NK-92 (cell line): Measurements from ENCODE around the gene KIF26B.
"Not testable (repeated sequence)": the region's sequence is repeated elsewhere in the genome, so short reads cannot be mapped to it uniquely, and the experiment has no call there.

ENCODE experiments used
- DNase-seq: peaks from one replicate; lab custom pipeline; 2025; ENCODE audit not compliant: unreplicated experiment; lab: John Stamatoyannopoulos, UW

Gene KIF26B

DNA sequence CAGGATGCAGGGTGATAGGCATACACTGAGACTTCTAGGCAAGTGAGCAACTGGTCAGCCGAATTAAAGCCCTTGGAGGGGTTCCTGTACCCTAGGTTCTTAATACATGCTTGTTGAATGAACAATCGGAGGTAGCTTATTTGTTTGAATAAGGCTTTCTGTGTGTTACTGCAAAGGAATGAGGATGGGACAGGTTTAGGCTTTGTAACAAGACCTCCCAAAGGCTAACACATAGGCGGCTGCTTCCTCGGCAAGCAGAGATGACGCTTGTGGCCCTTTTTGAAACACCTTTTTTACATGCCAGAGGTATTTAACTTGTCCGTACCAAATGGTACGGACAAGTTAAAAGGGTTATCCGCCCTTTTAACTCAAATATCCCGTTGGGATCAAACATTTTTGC is 511.6 kb downstream of the KIF26B start:
- DNase-seq = no peak

DNA sequence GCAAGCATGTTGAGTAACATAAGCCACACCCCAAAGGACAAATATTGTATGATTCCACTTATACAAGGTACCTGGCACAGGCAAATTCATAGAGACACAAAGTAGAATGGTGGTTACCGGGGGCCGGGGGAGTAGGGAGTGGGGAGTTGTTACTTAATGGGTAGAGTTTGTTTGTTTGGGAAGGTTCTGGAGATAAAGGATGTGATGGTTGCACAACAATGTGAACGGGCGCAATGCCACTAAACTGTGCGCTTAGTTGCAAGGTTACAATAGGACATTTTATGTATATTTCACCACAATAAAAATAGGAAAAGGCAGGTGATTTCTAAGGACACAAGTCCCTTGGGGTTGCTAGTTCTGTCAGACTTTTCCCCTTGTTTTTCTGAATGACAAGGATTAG is 516.6 kb downstream of the KIF26B start:
- DNase-seq = no peak

DNA sequence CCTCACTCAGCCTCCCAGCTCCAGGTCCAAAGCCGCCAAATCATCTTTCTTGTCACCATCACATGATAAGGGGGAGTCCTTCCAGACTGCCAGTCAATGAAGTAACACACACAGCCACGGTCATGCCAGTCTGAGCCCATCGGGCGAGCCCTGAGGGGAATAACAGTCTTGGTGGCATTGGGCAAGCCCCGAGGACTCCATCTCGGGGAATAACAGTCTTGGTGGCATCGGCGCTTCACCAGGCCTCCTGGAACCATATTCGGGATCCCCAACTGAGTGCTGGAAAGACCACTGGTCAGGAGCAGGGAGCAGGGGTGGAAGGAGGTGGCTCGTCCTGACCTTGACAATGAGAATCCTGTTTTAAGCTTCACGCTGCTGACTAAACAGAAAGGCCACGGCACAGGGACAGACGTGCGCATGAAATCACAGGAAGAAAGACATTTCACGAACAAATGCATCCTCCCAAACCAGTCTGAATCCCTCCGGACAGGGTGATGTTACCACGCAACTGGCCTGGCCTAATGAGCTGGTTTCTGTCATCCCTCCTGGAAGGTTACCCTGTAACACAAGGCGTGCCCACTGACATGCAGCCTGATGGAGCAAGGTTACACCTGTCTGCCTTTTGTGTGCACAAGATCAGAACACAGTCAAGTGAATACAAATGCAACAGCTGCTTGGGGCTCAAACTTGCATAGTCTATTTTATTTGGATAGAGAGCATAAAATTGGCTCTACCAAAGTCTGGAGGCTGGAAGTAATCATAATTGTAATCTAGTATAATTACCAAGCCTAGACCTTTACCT is 517.4 kb downstream of the KIF26B start:
- DNase-seq = no peak

DNA sequence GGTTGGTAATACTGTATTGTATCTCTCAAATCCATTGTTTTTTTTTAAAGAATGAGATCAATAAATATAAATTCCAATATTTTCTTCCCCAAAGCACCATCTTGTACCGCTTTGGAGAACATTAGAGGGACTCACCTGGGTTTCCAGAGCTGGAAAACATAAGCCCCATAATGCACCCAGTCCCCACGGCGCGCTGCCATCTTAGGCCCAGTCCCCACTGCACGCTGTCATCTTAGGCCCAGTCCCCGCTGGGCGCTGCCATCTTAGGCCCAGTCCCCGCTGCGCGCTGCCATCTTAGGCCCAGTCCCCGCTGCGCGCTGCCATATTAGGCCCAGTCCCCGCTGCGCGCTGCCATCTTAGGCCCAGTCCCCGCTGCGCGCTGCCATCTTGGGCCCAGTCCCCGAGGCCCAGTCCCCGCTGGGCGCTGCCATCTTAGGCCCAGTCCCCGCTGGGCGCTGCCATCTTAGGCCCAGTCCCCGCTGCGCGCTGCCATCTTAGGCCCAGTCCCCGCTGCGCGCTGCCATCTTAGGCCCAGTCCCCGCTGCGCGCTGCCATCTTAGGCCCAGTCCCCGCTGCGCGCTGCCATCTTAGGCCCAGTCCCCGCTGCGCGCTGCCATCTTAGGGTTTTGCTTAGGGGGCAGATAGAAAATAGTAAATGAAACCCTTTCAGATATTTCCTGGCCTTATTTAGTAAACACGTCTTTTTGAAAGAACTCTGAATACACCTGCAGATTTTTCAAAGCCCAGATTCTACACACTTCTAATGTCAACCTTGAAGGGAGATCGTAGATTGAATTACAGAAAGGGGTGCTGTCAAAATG is 518.3 kb downstream of the KIF26B start:
- not testable (repeated sequence) for DNase-seq

DNA sequence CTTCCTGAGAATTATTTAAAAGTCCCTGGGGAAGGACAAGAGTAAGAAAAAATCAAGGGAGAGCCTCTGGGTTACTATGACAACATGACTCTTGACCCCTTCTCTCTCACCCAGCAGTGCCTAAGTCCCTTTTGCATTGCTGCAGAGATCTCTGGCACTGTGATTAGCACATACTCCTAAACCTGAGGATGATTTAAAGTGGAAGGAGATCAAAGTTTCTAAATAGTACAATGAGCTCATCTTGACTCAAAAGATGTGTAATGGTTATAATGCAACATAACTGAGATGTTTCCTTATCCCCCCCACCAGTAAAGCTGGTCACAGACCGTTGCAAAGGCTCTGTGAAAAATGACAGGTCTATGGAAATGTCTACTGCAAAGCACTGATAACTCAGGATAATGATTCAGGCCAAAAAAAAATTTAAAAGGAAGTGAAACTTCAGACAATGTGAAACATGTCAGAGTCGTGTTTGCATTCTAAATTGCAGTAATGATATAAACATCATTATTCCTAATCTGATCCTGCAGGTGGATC is 519.2 kb downstream of the KIF26B start:
- DNase-seq = no peak

DNA sequence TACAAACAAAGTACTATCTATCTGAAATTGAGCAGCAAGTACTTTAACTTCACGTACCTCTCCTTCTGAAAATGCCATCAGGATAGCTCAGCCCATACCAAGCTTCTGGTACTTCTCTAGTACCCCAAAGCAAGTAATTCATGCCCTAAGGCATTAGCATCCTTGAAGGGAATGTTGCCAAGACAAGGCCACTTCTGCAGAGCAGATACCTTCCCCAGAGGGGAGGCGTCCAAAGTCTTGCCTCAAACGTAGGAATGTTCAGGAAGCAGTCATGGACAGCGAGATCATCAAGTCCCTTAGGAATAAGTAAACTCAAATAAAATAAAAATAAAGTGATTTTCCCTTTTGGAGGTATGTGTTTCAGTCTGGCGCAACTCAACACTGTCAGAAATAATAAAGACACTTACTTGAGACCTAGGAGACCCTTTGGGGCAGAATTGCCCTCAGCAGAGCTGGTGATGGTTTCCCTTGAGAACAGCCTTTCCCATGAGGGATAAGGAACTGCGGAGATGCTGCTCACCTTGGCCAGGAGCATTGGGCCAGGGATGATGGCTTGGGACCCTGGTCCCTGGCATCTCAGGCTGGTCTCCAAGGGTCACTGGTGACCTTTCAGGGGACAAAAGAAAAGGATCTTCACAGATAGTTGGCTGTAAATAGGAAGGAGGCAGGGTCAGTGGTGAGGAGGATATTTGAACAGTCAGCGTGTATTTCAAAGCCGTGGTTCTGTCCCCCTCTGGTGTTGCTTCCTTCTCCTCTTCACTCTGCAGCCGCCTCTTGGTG is 522.9 kb downstream of the KIF26B start:
- DNase-seq = no peak

DNA sequence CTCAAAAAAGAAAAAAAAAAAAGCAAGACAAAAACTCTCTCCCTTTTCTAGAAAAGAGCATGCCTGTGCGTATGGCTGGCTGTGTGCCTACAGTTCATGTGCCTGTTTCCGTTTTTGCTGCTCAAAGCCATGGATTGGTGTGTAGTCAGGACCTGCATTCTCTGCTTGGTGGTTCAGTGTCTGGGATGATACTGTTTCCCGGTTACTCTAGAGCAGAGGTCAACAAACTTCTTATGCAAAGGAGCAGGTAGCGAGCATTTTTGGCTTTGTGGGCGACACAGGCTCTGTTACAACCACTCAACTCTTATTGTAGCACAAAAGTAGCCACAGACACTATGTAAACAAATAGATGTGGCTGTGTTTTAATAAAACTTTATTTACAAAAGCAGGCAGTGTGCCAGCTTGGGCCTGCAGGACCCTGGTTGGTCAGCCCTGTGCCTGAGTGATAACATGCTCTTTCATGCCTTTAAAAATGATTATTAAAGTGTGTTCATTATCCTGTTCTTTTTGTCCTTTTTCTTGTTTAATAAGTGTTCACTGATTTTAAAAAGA is 524.2 kb downstream of the KIF26B start:
- DNase-seq = no peak

DNA sequence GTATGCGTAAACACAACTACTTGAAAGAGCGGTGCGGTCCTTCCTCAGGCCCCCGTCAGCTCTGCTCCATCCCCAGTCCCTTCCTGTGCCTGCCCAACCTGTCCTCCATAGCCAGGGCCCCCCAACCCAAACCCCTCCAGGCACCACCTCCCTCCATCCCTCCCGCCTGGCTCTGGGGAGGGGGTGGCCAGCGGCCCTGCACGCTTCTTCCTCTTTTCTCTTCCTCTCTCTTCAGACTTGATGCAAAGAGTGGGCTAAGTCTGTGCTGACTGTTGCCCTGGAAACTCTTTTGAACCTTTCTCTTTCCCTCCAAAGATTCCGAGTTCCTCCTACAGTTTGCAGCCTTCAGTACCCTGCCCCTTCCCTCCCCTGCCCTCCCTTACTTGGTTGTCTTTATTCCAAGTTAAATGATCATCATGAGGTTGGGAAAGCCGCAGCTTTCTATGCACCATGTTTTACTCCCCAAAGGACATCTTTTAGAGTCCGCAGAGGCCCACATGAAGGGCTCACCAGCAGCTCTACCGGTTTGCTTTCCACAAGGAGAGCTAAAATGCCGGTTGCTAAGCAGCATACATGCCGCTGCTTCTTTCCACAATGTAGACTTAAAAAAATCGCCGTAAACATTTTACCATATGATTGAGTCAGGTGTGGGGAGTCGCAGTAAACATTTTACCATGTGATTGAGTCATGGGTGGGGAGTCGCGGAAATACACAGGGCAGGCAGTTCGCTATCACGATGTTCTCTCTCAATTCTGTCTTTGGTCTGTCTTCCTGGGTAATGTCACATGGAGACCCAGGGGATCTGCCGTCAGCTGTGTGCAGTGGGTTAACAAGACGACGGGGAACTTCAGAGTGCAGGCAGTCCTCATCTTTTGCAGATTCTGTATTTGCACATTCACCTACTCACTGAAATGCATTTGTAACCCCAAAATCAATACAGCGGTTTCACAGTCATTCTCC is 525.3 kb downstream of the KIF26B start:
- DNase-seq = no peak

DNA sequence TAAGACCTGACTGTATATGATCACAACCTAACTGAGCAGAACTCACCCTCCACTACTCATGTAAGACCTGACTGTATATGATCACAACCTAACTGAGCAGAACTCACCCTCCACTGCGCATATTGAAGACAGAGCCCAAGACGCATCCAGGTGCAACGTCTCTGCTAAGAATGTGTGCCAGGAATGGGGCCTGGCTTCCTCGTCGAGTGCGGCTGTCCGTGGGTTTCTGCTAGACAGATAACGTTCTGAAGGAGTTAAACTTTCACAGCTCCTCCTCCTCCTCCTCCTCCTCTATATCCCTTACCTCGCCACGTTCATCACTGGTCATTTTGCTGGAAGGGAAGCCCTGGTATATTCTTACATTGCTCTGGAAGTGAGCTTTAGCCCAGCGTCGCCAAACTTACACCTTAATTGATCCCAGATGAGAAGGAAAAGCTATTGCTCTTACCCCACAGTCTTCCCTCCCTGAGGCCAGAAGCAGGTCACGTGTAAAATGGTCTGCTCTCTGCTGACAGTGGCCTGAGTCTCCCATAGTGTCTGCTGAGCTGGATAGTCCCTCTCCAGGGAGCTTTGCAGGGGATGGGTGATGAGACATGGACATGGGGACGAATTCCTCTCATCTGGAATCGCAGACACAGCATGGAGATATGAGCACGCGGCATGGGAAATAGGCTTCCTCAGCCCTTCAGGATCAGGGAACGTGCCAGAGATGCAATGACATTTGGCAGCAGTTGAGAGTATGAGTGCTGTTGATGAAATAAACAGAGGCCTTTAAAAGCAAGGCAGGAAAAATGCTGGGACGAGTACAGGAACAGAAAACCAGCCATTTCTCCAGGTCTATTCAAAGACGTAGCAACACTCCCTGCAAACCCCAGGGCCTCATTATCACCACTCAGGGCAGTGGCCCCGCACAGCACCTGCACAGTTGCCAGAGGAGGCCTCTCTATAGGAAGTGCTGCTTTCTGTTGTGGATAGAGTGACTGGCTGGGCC is 528.1 kb downstream of the KIF26B start:
- no peak for DNase-seq

DNA sequence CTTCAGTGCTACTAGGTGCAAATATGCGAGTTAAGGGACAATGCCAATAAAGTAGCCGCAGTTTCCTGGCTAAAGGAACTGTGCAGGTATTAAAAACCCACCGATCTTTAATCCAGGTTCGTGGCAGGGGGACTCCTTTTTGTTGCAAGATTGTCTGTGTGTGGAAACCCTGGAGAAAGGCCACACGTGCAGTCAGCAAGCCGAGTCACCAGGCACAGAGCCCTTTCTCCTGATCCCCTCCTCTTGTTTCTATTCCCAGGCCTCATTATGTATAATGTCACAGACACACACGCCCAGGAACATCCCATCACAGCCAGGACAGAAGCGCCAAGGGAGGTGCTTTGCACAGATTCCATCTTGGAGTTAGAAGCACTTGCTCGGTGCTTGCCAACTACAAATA is 528.9 kb downstream of the KIF26B start:
- no peak for DNase-seq

DNA sequence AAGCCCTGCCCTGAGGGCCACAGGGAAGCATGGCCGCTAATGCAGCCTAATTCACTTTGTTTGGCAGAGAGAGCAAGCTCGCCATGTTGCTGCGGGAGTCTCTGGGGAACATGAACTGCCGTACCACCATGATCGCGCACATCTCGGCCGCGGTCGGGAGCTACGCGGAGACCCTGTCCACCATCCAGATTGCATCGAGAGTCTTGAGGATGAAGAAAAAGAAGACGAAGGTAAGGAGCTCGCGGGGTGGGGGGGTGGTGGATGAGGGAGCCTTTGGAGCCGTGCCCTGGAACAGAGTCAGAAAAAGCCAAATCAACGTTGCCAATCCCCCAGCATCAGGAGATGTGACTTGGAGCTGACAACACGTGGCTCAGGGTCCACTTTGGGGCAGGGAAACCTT is 529.4 kb downstream of the KIF26B start:
- no peak for DNase-seq

DNA sequence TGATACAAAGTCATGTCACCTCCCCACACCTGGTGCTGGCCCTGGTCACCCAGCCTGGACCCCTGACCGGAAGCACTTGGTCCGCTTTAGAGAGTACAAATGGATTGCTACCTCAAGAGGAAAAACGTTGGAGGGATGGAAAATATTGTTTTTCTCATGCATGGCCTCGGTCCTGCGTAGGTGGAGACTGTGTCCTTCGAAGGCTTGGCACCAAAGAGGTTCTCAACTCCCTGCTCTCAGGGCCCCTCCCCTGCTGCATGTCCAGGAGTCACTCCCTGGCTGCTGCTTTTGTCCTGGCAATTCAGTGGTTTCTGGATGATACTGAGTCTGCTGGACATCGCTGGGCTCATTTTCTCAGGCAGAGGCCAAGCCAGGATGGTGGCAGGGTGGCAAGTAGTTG is 529.8 kb downstream of the KIF26B start:
- no peak for DNase-seq

DNA sequence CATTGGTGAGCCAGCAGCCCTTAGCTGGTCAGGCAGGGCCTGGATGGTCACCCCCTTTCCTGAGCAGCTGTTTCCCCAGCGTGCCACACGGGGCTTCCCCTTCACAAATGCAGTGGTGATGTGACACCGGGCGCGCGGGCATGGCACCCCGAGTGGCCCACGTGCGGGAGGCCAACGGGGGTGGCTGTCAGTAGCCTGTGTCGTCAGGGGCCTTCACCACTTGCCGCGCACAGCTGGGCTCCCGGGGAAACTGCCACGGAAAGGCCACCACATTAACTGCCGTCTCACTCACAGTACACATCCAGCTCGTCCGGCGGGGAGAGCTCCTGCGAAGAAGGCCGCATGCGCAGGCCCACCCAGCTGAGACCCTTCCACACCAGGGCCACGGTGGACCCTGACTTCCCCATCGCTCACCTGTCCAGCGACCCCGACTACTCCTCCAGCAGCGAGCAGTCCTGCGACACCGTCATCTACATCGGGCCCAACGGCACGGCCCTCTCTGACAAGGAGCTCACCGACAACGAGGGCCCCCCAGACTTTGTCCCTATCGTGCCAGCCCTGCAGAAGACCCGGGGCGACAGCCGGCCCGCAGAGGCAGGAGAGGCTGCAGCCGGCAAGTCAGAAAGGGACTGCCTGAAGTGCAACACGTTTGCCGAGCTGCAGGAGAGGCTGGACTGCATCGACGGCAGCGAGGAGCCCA is 530.5 kb downstream of the KIF26B start:
- no peak for DNase-seq

DNA sequence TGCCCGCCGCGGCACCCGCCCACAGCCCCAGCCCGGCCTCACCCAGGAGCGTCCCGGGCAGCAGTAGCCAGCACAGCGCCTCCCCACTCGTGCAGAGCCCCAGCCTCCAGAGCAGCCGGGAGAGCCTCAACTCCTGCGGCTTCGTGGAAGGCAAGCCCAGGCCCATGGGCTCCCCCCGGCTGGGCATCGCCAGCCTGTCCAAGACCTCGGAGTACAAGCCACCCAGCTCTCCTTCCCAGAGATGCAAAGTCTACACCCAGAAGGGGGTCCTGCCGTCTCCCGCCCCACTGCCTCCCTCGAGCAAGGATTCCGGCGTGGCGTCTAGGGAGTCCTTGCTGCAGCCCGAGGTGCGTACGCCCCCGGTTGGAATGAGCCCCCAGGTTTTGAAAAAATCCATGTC is 531.2 kb downstream of the KIF26B start:
- no peak for DNase-seq

DNA sequence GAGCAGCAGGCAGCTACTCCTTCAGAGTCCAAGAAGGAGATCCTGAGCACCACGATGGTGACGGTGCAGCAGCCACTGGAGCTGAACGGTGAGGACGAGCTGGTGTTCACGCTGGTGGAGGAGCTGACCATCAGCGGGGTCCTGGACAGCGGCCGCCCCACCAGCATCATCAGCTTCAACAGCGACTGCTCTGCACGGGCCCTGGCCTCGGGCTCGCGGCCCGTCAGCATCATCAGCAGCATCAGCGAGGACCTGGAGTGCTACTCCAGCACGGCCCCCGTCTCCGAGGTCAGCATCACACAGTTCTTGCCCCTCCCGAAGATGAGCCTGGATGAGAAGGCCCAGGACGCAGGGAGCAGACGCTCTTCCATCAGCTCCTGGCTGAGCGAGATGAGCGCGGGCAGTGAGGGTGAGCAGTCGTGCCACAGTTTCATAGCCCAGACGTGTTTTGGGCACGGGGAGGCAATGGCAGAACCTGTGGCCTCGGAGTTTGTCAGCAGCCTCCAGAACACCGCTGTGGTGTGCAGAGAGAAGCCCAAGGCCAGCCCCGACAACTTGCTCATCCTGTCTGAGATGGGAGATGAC is 531.8 kb downstream of the KIF26B start:
- DNase-seq = no peak

DNA sequence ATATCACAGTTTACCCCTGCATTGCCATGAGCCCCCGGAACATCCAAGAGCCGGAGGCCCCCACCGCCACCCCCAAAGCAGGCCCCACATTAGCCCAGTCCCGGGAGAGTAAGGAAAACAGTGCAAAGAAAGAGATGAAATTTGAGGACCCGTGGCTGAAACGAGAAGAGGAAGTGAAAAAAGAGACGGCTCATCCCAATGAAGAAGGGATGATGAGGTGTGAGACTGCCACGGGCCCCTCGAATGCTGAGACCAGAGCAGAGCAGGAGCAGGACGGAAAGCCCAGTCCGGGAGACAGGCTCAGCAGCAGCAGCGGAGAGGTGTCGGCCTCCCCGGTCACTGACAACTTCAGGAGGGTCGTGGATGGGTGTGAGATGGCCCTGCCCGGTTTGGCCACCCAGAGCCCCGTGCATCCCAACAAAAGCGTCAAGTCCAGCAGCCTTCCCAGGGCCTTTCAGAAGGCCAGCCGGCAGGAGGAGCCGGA is 532.4 kb downstream of the KIF26B start:
- no peak for DNase-seq

DNA sequence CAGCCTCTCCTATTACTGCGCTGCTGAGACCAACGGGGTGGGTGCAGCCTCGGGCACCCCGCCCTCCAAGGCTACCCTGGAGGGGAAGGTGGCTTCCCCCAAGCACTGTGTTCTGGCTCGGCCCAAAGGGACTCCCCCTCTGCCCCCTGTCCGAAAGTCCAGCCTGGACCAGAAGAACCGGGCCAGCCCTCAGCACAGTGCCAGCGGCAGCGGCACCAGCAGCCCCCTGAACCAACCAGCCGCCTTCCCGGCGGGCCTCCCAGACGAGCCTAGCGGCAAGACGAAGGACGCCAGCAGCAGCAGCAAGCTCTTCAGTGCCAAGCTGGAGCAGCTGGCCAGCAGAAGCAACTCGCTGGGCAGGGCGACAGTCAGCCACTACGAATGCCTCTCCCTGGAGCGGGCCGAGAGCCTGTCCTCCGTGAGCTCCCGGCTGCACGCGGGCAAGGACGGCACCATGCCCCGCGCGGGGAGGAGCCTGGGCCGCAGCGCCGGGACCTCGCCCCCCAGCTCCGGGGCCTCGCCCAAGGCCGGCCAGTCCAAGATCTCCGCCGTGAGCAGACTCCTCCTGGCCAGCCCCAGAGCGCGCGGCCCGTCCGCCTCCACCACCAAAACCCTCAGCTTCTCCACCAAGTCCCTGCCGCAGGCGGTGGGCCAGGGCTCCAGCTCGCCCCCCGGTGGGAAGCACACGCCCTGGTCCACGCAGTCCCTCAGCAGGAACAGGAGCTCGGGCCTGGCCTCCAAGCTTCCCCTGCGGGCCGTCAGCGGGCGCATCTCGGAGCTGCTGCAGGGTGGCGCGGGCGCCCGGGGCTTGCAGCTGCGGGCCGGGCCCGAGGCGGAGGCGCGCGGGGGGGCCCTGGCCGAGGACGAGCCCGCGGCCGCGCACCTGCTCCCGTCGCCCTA is 533.1 kb downstream of the KIF26B start:
- no peak for DNase-seq
